Stimulated activated CD4-positive, alpha-beta T cell treated with anti-CD3 and anti-CD28 coated beads, Interleukin-1b, Interleukin-23, amount 100 ng/mL, for 24 hours (primary cell): Measurements from ENCODE around the gene NTPCR.

Source experiments
- DNase-seq, 4 experiments: peaks; one replicate each; pipeline ENCODE4 v3.0.0-alpha.2; 2020; ENCODE audit warnings: low read depth in 4 of 4, low spot score in 1 of 4

Gene NTPCR

DNA sequence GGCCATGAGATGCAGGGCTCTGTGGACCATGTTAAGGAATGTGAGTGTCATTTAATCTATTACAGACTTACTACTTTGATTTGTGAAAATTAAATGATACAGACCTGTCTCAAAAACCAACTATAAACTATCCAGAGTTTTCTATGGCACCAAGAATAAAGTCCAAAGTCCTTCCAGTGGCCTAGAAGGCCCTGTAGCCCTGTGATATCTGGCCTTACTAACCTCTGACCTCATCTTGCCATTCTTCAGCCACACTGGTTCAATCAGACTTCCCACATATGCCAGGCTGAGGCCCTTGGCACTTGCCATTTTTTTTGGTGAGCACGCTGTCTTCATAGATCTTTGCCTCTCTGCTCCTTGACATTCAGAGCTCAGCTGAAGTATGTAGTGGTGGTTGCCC lies 7.7 kb downstream of the NTPCR start:
- no peak for DNase-seq

DNA sequence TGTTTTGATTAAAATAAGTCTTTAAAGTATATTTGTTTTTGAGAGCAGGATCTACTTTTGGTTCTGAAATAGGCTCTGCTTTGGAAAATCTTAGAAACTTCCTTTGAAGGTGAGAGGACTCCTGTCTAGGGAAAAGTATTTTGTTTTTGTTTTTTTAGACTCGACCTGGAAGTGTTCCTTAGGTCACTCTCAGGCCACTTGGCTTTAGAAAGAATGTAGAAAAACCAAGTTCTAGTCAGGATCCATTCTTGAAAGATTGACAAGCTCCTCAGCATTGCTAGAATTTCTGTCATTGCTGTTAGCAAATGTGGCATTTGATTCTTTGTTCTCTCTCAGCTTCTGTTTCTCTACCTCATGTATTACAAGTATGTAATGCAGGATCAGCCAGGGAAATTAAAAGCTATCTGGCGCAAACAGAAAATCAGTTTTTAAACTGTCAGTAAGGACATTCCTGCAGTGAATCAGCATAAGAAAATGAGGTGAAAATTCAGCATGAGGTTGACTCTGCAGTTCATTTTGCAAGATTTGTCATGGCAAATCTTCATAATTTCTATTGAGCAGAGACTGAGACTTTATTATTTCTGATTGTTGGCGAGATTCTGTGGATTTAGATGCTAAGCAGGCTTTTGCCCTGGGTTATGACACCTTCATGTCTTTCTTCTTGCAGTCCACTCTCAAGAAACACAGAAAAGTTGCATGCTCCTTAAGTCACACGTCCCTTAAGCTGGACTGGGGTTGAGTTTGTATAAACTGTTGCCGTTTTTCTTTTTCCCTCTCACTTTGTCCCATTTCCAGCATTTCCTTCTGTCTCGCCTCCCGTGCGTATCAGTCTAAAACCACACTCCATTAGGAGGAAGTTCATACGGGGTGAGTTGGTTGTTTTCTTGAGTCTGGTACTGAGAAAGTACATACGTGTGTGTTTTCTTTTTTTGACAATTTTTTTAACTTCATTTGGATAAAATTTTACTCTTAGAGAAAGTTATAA lies 12.6 kb downstream of the NTPCR start:
- DNase-seq = no peak

DNA sequence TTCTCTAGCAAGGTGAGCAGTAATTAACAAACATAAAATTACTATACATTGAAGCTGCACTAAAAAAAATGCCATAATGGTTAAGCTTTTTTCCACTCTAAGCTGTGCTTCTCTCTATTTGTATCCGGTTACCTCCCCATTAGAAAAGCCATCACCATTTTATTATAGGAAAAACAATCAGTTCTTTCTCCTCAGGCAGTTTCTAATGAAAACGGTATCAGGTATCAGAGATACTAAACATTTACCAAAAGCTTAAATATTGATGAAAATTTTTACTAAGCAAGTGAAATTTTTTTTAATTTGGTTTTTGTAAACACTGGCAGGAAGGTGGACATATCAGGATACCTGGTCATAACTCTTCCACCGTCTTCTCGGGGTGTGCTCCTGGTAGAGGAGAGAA lies 14.2 kb downstream of the NTPCR start:
- no peak for DNase-seq

DNA sequence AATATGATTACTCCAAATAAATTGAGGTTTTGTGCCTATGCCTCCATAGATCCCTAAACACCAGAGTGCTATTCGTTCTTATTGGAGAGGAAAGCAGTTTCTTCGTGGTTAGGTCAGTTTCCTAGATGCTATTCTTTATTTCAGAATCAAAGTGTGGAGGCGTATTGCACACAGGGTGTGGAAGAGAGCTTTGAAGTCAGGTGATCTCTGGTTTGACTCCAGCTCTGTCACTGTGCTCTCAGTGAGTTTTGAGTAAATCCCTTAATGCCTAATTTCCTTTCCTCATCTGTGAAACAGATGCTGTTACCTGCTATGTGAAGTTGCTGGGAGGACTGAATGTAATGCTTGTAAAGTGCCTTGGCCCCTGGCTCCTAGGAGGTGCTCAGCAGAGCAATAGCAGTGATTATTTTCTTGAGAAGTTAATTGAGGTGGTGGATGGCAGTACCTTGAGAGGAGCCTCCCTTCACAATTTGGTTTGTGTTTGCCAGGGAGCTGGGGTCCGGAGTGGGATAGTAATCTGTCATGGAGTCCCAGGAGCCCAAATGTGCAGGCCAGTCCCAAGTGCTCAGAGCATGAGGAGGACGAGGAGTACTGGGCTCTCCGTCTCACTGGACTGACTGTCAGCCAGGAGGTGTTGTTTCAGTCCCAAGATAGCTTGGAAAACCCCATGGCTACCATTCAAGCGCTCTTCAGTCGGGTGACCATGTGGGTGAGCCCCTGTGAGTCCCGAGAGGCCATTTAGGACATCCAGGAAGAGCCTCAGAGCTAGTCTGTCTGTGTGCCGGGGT lies 14.9 kb downstream of the NTPCR start:
- DNase-seq = no peak

DNA sequence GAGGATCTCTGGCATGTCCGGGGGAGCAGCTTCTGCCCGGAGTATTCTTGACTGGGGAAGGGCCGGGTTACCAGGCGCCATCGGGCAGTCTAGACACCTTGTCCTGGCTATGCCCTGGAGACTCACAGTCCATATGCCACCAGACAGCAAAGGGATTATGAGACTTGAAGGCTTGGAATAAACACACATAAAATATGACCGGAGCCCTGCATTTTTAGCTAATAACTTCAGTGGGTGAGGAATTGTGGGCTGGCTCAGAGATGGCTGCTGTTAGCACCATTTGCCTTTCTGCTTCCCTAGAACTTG lies 15.5 kb downstream of the NTPCR start:
- no peak for DNase-seq

DNA sequence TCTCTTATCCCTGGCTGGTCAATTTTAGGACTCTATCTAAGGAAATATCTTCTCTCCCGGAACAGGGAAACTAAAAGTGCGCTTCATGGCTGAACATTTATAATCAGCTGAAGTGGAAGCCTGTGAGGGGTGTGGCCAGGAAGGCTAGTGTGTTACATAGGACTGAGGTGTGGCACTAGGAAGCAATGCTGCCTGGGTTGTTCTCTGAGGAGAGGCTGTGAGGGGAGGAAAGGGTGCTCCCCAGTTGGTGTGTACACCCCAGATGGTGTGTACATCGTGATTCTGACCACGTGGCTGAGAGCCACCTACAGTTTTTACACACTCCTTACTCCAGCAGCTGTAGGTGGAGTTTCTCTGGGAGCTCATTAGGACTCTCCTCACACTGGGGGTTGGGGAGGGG lies 16.3 kb downstream of the NTPCR start:
- DNase-seq = no peak

DNA sequence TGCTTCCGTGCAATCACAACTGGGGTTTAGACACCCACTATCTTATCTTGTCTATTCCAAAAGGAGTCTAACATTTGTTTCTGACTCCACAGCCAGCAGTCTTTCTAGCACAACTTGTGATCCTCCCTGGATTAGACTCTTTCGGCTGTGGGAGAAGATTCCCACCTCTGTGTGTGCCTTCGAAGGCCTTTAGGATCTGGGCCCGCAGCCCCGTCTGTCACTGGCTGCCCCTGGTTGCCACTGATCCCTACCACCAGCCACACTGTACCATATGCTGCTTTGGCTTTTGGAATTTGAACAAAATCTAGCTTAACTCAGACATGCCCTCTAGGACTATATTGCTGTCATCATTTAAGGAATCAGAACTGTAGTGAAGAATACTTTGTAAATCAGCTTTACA lies 18.0 kb downstream of the NTPCR start:
- DNase-seq = no peak

DNA sequence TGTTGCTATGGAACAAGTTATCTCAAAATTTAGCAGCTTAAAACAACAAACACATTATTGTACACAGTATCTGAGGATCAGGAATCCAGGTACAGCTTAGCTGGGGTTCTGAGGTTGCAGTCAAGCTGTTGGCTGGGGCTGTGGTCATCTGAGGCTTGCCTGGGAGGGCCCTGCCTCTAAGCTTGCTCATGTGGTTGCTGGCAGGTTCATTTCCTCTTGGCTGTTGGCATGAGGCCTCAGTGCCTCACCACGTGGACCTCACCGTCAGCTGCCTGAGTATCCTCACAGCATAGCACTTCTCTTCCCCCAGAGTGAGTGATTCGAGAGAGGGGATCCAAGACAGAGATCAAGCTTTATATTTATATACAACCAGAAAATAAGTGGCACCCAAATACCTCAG lies 18.6 kb downstream of the NTPCR start:
- no peak for DNase-seq

DNA sequence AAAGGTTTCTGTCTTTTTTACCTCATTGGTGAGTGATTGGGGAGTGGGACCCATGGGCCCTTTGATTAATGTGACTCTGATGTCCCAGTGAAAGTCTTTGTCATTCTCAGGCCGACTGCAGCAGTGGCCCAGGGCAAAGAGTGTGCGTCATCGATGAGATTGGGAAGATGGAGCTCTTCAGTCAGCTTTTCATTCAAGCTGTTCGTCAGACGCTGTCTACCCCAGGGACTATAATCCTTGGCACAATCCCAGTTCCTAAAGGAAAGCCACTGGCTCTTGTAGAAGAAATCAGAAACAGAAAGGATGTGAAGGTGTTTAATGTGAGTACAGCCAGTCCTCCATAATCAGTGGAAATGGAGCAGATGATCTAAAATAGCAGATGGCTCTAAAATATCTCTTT lies 19.4 kb downstream of the NTPCR start:
- DNase-seq = no peak

DNA sequence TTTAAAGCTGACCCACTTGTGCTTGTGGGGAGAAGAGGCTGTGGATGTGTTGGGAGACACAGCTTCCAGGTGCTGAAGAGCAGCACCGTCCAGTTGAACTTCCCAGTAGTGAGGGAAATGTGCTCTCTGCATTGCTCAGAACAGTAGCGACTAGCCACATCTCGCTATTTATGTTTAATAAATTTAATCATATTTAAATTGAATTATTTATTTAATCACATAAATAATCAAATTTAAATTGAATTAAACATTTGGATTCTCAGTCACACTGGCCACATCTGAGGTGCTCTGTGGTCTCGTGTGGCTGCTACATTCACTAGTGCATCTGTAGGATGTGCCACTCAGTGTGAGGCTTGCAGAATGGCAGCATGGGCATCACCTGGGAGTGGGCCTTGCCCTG lies 20.1 kb downstream of the NTPCR start:
- DNase-seq = no peak

DNA sequence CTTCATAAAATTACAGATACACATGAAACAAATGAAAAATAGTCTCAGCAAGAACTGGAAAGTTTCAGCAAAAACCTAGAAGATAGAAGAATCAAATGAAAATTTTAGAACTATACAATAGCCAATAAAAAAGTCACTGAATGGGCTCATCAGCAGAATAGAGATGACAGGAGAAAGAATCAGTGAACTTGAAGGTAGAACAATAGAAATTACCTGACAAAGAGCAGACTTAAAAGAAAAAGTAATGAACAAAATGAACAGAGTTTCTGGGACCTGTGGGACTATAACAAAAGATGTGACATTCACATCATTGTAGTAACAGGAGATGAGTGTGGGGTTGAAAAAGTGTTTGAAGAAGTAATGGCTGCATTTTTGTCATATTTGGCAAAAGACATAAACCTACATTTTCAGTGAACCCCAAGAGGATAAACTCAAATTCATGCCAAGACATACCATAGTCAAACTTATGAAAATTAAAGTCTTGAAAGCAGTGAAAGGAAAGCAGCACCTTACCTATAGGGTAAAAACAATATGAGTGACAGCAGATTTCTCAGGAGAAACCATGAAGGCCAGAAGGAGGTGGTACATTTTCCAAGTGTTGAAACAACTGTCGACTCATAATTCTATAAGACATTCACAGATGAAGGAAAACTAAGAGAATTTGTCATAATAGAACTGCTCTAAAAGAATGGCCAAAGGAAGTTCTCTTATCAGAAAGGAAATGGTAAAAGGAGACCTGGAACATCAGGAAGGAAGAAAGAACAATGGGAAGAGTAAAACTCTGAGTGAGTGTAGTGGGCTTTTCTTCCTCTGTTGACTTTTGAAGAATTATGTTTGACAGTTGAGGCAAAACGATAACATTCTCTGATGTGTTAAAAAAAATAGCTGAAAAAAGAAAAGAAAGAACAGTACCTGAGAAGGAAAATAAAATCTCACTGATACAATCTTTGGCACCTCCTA lies 23.5 kb downstream of the NTPCR start:
- no peak for DNase-seq

DNA sequence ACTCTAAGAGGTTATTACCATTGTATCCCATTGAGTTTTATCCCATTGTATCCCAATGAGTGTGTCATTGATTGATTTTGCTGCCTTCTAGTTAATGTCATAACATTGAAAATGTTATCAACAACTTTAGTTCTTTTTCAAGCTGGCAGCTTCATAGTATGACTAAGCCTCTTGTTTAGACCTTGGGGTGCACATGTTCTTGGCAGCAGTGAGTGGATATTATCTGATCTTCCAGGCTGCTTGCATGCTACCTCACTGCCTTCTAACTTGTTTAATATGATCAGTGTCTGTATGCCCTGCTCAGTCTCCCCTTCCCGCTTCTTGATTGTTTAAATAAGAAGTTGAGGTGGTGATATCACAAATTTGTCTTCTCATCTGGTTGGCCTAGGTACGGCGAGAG lies 24.6 kb downstream of the NTPCR start:
- DNase-seq = no peak

DNA sequence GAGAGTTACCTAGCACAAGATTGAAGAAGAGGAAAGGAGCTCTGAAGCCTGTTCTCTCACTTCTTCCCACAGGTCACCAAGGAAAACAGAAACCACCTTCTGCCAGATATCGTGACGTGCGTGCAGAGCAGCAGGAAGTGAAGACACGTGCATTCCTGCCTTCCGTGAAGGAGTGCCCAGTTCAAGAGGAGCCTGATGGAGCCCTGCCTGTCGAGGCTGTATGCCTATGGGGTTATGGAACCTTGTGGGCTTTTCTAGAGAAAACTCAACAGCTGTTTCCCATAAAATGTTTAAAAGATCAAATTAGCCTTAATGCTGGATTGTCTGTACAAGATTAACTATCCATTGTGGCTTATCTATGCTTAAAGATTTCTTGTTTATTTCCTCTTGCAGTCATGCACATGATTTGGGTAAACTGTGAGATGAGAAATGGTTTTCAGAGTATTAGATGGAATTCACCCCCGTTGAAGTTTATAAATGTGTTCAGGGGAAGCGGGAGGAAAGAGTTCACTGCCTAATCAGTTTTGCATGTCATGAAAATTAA lies 27.8 kb downstream of the NTPCR start:
- DNase-seq = no peak

DNA sequence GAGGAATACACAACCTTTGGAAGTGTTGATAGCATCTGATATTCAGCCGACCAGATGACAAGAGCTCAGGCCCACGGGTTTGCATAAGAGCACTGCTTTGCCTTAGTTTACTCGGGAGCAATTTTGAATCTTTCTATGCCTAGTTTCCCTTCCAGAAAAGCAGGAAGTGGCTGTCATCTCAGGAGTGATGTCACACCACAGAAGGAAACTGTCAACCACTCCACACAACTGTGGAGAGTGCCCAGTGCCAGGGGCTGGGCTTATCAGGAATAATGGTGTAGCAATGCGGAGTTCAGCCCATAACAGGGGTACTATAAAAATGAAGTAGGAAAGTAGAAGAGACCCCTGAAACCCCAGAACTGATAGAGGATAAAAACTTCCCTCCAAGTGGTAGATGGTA lies 28.4 kb downstream of the NTPCR start:
- no peak for DNase-seq

DNA sequence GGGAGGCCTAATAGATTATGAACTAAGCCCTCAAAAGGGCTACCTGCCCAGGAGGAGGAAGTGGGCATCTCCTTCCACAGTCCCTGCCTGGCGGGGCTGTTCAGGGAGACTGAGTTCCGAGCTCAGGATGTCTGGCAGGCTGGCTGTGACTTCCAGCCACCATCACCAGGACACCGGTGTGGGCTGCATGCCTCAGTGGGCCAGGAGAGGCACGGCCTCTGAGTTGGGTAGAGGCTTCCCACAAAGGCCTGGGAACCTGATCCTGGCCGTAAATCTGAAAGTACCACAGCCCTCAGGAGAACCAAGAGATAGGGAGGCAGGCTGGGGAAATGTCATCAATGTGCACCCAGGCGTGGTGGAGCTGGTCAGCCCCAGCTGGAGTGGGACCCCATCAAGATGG lies 29.1 kb downstream of the NTPCR start:
- no peak for DNase-seq

DNA sequence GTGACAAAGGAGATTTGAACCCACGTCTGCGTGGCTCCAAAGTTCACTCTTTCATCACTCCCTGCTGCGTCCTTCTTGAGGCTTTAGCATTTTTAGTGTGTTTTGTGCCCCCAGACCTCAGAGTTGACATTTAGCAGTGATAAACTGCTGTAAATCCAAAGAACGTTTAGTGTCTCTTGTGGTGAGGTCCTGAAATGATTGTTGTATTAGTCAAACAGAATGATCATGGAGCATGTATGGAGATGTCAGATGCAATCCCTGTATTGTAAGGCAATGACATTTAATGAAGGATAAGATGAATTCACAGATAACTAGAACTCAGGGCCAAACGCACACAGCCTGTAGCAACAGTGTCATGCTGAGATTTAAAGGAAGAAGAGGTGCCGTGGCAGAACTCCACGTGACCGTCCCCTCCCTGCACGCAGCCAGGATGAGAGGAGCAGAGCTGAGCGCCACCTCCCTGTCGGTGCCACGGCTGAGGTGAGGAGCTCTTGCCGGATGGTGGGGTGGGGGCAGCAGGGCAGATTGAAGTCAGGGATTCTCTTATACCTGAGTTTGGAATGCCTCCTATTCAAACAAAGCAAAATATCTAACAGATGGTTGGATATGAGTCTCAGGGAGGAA lies 30.1 kb downstream of the NTPCR start:
- no peak for DNase-seq

DNA sequence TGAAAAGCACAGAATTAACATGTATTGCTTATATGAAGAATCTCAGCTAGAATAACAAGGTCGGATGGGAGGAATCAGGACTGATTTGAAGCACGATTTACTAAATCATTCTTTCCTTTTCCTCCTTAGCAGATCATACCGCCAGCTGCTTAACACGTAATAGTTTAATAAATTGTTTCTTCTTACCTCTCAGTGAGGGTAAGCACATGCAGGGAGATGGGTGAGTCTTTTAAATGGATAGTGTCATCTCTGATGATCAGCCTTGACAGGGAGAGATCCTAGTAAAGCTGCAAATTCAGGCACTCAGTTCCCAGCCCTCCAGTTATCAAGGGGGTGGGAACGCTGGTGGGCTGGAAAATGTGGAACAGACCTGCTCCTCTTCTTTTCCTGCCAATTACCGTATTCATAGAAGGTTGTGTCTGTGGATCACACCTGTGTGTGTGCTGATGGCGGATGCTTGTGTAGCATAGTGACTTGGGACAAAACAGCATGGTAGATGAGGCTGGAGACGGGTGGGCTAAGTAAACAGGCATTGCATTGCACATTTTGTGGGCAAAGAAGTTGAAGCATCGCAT lies 30.7 kb downstream of the NTPCR start:
- no peak for DNase-seq

DNA sequence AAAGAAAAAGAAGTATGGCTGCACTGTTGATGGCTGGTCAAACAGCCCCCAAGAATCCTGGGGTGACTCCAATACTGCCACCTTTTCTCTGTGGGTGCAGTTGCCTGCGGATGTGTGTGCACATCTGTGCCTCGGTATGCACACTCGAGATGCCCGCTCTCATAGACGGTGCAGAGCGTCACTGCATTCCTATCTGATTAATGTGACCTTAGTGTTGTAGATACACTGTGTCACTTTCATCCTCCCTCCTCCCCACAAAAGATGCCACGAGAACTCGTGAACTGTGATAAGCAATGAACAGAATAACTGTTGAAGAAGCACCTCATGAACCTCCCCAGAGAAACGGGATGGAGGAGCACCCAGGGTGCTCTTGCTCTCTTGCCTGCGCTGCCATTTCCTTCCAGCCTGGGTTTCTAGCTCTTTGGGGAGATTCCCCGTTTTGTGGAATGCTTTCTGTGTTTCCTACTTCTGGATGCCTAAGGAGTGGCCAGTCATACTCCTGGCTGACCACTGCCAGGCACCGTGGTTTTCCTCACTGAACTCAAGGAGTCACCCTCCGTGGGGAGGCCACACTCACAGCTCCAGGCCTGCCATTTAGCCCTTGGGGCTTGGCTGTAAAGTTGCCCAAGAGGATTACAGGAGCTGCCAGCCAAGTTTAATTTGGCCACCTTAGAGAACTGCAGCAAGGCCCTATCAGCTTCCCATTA lies 32.0 kb downstream of the NTPCR start:
- DNase-seq = no peak

DNA sequence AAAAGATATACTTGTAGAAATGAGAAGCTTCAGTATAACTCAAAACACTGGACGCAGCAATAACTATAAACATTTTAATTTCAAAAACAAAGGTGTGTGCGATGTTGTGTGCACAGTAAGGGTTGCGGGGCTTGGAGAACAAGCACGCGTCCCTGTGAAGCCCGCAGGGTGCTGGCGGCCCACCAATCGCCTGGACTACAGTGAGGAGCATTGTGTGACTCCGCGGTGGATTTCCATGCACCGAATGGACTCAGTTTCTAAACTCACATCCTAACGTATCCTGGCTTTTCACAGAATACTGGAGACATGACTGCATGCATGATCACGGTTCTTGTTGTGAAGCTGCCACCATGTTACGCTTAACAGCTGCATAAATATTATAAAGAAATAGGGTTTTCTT lies 33.0 kb downstream of the NTPCR start:
- no peak for DNase-seq
